Transverse colon (tissue), 4 donors: ENCODE results near the gene ACACA. TPM values are rescaled to one million over a fixed set of nuclear protein-coding genes. Genes with fewer than 3 reads are reported as not detected.

Experiments
- DNase-seq: peaks from one replicate; pipeline ENCODE4 v3.0.0-alpha.2; 2019
- H3K27ac ChIP-seq, 4 donors: fragments of 200-600 bp; sonication (generic); 2 replicates each; pipeline ENCODE4 v1.5.1; 2016 to 2018; ENCODE audit warnings: inconsistent platforms in 4 of 4
- H3K27me3 ChIP-seq: fragments of 200-600 bp; sonication (generic); 2 replicates; pipeline ENCODE4 v1.5.1; 2017; ENCODE audit warnings: inconsistent platforms
- H3K36me3 ChIP-seq, 4 donors: fragments of 200-600 bp; sonication (generic); 2 replicates each; pipeline ENCODE4 v1.5.1; 2017 to 2019; ENCODE audit warnings: inconsistent platforms in 4 of 4
- H3K4me1 ChIP-seq, 4 donors: fragments of 200-600 bp; sonication (generic); 2 replicates each; pipeline ENCODE4 v1.5.1; 2017 to 2020; ENCODE audit warnings: inconsistent platforms in 4 of 4
- H3K4me3 ChIP-seq, 4 donors: fragments of 200-600 bp; sonication (generic); 1 replicate in 1 of 4; 2 replicates in 3 of 4; pipeline versions ENCODE4 v1.5.1 to v1.6.1; 2017 to 2019; ENCODE audit warnings: inconsistent platforms in 4 of 4
- H3K9me3 ChIP-seq, 2 donors: fragments of 200-600 bp; sonication (generic); 2 replicates each; pipeline ENCODE4 v1.5.1; 2017 to 2019; ENCODE audit warnings: inconsistent platforms in 2 of 2
- EP300 ChIP-seq: sonication (generic); formaldehyde crosslinking; IDR thresholded peaks from one replicate; pipeline ENCODE4 v1.6.1; 2017; ENCODE audit warnings: antibody characterized with exemption, low read depth
- POLR2A ChIP-seq: fragments of 450-650 bp; IDR thresholded peaks from one replicate; pipeline ENCODE4 v1.6.1; 2016; ENCODE audit warnings: antibody characterized with exemption, mild to moderate bottlenecking, moderate library complexity
- POLR2AphosphoS5 ChIP-seq, 3 donors: sonication (generic); formaldehyde crosslinking; IDR thresholded peaks; one replicate each; pipeline ENCODE4 v1.6.1; 2016; ENCODE audit warnings: antibody characterized with exemption in 3 of 3
- WGBS, 2 donors: methylation state at CpG; one replicate each; pipeline ENCODE4 v1.1.5; 2018; ENCODE audit warnings: low coverage in 1 of 2; 5-methylcytosine and 5-hydroxymethylcytosine counted together
- in situ Hi-C, 4 donors: fragments of 200-750 bp; cut with MboI; loops; one replicate each; pipeline versions ENCODE4 v1.15.0 to v1.15.1; 2017; ENCODE audit warnings: low sequenced_read_pairs in 3 of 4, low pct_ligation_motif_present in 1 of 4, low pct_unique_long_range_greater_than_20kb in 1 of 4
- intact Hi-C: fragments of 100-400 bp; cut with DNase I; formaldehyde crosslinking; loops from one replicate; pipeline ENCODE4 v1.15.1; 2023; ENCODE audit warnings: low total_unique reads
- total RNA-seq, 4 donors: library from RNA; depleted of rRNA; stranded (reverse); fragments of >200 nt; gene quantifications; one replicate each; pipeline ENCODE4 v1.1.0, GENCODE V29; 2016
- TF ChIP-seq, protein P1 (sequence below), 5 experiments: fragments of 200-600 bp in 3 of 5; fragments of 450-650 bp in 2 of 5; sonication (generic) in 3 of 5; IDR thresholded peaks; 1 replicate in 2 of 5; 2 replicates in 3 of 5; pipeline ENCODE4 v1.5.1; 2016 to 2017; ENCODE audit warnings: antibody characterized with exemption in 5 of 5, inconsistent platforms in 3 of 5, mild to moderate bottlenecking in 2 of 5, moderate library complexity in 1 of 5

The ACACA gene
- total RNA-seq, 4 donors from 2014 or later: 21.7 to 173 (median 23.9) TPM

DNA sequence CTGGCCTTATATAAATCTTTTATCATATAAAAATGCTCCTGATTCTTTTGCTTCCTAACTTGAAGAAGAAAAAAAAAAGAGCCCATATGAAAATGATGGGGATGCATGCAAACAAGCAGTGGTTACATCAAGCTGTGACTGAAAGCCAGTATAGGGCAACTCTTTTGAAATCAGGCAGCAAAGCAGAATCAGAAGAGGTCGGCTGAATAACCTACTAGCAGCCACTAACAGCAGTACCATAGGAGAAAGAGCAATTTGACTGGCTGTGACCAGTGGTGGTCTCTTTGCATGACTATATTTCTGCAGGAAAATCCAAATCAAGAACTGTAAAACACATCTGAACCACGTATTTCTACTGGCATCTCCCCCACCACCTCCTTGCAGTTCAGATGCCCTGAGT lies 192.7 kb downstream of the ACACA start:
- H3K36me3 ChIP-seq: peaks cover 0 to 5% (median 2%) of the 10 kb centered on the region in 4 donors
- intact Hi-C loops: no loop called here
- in situ Hi-C loops: loop anchor here in 1 of 4 donors (25.0 kb wide), 1 partner anchor 102 kb away; no protein-coding TSS in a partner anchor

DNA sequence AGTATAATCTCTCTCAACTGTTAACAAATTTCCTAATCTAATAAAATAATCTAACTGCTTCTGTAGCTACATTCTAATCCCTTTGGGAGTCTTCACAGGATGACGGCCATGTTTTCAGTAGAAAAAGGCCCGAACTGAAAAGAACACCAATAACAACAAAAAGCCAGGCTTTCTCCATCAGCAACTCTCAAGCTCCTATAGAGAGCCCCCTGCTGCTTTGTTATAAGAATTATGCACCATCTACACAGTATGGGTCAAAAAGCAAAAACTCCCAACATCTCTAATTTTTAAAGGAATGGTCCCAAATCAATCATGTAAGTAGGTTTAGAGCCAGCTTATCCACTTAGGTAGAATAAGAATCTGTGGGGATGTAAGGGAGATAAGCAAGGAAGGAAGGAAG lies 194.5 kb downstream of the ACACA start:
- intact Hi-C loops: no loop called here
- no peaks in the 10 kb centered on the region for H3K4me1 ChIP-seq
- TF ChIP-seq POLR2A (no peak), POLR2AphosphoS5 (IDR thresholded peaks at IDR 0.05) (no peak), EP300 (no peak)
- TF ChIP-seq, protein P1, sequence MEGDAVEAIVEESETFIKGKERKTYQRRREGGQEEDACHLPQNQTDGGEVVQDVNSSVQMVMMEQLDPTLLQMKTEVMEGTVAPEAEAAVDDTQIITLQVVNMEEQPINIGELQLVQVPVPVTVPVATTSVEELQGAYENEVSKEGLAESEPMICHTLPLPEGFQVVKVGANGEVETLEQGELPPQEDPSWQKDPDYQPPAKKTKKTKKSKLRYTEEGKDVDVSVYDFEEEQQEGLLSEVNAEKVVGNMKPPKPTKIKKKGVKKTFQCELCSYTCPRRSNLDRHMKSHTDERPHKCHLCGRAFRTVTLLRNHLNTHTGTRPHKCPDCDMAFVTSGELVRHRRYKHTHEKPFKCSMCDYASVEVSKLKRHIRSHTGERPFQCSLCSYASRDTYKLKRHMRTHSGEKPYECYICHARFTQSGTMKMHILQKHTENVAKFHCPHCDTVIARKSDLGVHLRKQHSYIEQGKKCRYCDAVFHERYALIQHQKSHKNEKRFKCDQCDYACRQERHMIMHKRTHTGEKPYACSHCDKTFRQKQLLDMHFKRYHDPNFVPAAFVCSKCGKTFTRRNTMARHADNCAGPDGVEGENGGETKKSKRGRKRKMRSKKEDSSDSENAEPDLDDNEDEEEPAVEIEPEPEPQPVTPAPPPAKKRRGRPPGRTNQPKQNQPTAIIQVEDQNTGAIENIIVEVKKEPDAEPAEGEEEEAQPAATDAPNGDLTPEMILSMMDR (IDR thresholded peaks at IDR 0.05): no peak
- DNase-seq: no peak
- no peaks in the 10 kb centered on the region for H3K27me3 ChIP-seq
- in situ Hi-C loops: loop anchor here in 1 of 4 donors (25.0 kb wide), 1 partner anchor 100 kb away; no protein-coding TSS in a partner anchor
- H3K27ac ChIP-seq: no peak overlapping the region
- H3K36me3 ChIP-seq: peaks cover 0 to 10% (median 2%) of the 10 kb centered on the region in 4 donors
- H3K9me3 ChIP-seq: no peaks in the 10 kb centered on the region
- H3K4me3 ChIP-seq: no peak overlapping the region
- 93 to 100% methylated on average over 2 of the region's 2 CpGs for WGBS, 2 donors

More for the DNA sequence above, 192.7 kb downstream of the ACACA start:
- H3K4me3 ChIP-seq: no peak overlapping the region
- WGBS, 2 donors: 67 to 72% methylated on average over 1 to 2 of the region's 2 CpGs
- DNase-seq: no peak
- H3K27me3 ChIP-seq: no peaks in the 10 kb centered on the region
- H3K27ac ChIP-seq: no peak overlapping the region
- no peak for TF ChIP-seq EP300
- TF ChIP-seq POLR2A: no peak
- no peak for TF ChIP-seq POLR2AphosphoS5 (IDR thresholded peaks at IDR 0.05)
- TF ChIP-seq, protein P1 (IDR thresholded peaks at IDR 0.05): no peak
- H3K4me1 ChIP-seq: no peaks in the 10 kb centered on the region
- H3K9me3 ChIP-seq: no peaks in the 10 kb centered on the region

DNA sequence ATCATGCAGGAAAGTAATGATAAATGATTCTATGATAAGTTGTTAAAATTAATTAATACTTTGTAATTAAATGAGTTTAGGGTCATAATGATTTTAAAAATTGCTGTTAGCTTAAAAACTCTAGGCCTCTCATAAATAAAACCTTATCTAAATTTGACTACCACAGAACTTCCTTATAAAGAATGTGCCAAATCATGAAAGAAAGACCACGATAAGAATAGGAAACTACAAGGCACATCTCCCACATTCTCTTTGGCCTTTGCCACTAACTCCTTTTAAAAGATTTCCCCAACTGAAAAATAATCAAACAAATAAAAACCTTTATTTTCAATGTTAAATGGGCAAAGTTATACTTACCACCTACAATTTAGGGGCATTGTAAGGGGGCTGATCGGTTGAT lies 195.5 kb downstream of the ACACA start:
- no peak overlapping the region for H3K27ac ChIP-seq
- TF ChIP-seq EP300 (no peak), POLR2A (no peak), POLR2AphosphoS5 (IDR thresholded peaks at IDR 0.05) (no peak)
- TF ChIP-seq, protein P1 (IDR thresholded peaks at IDR 0.05): no peak
- in situ Hi-C loops: loop anchor here in 1 of 4 donors (25.0 kb wide), 1 partner anchor 99 kb away; no protein-coding TSS in a partner anchor
- WGBS, 2 donors: 82 to 88% methylated on average over 2 of the region's 2 CpGs
- H3K4me3 ChIP-seq: no peak overlapping the region
- no peak for DNase-seq
- peaks cover 0 to 11% (median 2%) of the 10 kb centered on the region in 4 donors for H3K36me3 ChIP-seq
- no peaks in the 10 kb centered on the region for H3K9me3 ChIP-seq
- H3K4me1 ChIP-seq: no peaks in the 10 kb centered on the region
- intact Hi-C loops: no loop called here
- no peaks in the 10 kb centered on the region for H3K27me3 ChIP-seq

GRCh38 chr17:37207103-37207502 lies 199.5 kb downstream of the ACACA start:
- intact Hi-C loops: no loop called here
- 90 to 100% methylated on average over 1 of the region's 1 CpG for WGBS, 2 donors
- Histone ChIP-seq H3K36me3 (peaks cover 0 to 11% (median 5%) of the 10 kb centered on the region in 4 donors), H3K9me3 (no peaks in the 10 kb centered on the region), H3K4me1 (no peaks in the 10 kb centered on the region), H3K4me3 (no peak overlapping the region), H3K27ac (no peak overlapping the region), H3K27me3 (no peaks in the 10 kb centered on the region)
- in situ Hi-C loops: loop anchor here in 1 of 4 donors (25.0 kb wide), 1 partner anchor 95 kb away; no protein-coding TSS in a partner anchor
- no peak for DNase-seq
- TF ChIP-seq EP300 (no peak), POLR2AphosphoS5 (IDR thresholded peaks at IDR 0.05) (no peak), POLR2A (no peak)
- TF ChIP-seq, protein P1 (IDR thresholded peaks at IDR 0.05): no peak
